Liver (tissue), 3 donors: ENCODE measurements around the gene GATAD1.
"Not testable (repeated sequence)": the region's sequence is repeated elsewhere in the genome, so short reads cannot be mapped to it uniquely, and the experiment has no call there.

Experiments
- ATF3 ChIP-seq: IDR thresholded peaks from 2 replicates; pipeline ENCODE4 v1.6.1; 2016; ENCODE audit warnings: antibody characterized with exemption
- CTCF ChIP-seq: fragments of 150-350 bp; IDR thresholded peaks from 2 replicates; pipeline ENCODE4 v1.5.1; 2017; ENCODE audit warnings: improper control_type of control experiment, low read depth, low read length; ENCODE audit not compliant: missing input control
- EGR1 ChIP-seq, 2 donors: IDR thresholded peaks; 2 replicates each; pipeline ENCODE4 v1.6.1; 2016 to 2018; ENCODE audit warnings: antibody characterized with exemption in 2 of 2, low read depth in 2 of 2
- GABPA ChIP-seq, 2 donors: IDR thresholded peaks in 1 of 2; conservative IDR thresholded peaks in 1 of 2; 2 replicates each; pipeline ENCODE4 v1.6.1; 2016; ENCODE audit warnings: antibody characterized with exemption in 2 of 2, mild to moderate bottlenecking in 1 of 2, moderate library complexity in 1 of 2
- HNF4G ChIP-seq: IDR thresholded peaks from 2 replicates; pipeline ENCODE4 v1.6.1; 2016; ENCODE audit warnings: antibody characterized with exemption
- JUND ChIP-seq, 2 donors: IDR thresholded peaks; 2 replicates each; pipeline ENCODE4 v1.6.1; 2016; ENCODE audit warnings: antibody characterized with exemption in 2 of 2
- MAX ChIP-seq: IDR thresholded peaks from 2 replicates; pipeline ENCODE4 v1.6.1; 2016; ENCODE audit warnings: antibody characterized with exemption
- RAD21 ChIP-seq, 2 donors: IDR thresholded peaks; 2 replicates each; pipeline ENCODE4 v1.6.1; 2016; ENCODE audit warnings: antibody characterized with exemption in 2 of 2, mild to moderate bottlenecking in 2 of 2
- REST ChIP-seq: IDR thresholded peaks from 2 replicates; pipeline ENCODE4 v1.6.1; 2016; ENCODE audit warnings: antibody characterized with exemption, mild to moderate bottlenecking
- SP1 ChIP-seq: IDR thresholded peaks from 2 replicates; pipeline ENCODE4 v1.6.1; 2018; ENCODE audit warnings: antibody characterized with exemption, mild to moderate bottlenecking
- TAF1 ChIP-seq: conservative IDR thresholded peaks from 2 replicates; pipeline ENCODE4 v1.6.1; 2016; ENCODE audit warnings: antibody characterized with exemption, mild to moderate bottlenecking
- YY1 ChIP-seq: IDR thresholded peaks from 2 replicates; pipeline ENCODE4 v1.6.1; 2016; ENCODE audit warnings: antibody characterized with exemption, mild to moderate bottlenecking
- TF ChIP-seq, protein P1 (sequence below): IDR thresholded peaks from 2 replicates; pipeline ENCODE4 v1.6.1; 2016; ENCODE audit warnings: antibody characterized with exemption
- donor health status: healthy.
- donor health status: healthy.

DNA sequence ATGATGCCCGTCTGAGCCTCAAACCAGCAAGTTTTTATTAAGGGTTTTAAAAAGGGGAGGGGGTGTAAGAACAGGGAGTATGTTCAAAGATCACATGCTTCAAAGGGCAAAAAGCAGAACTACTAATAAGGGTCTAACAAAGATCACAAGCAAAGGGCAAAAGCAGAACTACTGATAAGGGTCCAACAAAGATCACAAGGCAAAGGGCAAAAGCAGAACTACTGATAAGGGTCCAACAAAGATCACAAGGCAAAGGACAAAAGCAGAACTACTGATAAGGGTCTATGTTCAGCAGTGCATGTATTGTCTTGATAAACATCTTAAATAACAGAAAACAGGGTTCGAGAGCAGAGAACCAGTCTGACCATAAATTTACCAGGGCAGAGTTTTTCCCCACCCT lies 4.6 kb upstream of the GATAD1 start:
- not testable (repeated sequence) for TF ChIP-seq CTCF; TAF1; GABPA (IDR thresholded peaks at IDR 0.05 in 1 of 2, conservative IDR thresholded peaks at IDR 0.05 in 1 of 2); MAX; RAD21 (IDR thresholded peaks at IDR 0.05); EGR1 (IDR thresholded peaks at IDR 0.05; ENCODE audit: low read depth in 2 of 2); ATF3; SP1; REST; HNF4G; JUND (IDR thresholded peaks at IDR 0.05); YY1
- TF ChIP-seq, protein P1, sequence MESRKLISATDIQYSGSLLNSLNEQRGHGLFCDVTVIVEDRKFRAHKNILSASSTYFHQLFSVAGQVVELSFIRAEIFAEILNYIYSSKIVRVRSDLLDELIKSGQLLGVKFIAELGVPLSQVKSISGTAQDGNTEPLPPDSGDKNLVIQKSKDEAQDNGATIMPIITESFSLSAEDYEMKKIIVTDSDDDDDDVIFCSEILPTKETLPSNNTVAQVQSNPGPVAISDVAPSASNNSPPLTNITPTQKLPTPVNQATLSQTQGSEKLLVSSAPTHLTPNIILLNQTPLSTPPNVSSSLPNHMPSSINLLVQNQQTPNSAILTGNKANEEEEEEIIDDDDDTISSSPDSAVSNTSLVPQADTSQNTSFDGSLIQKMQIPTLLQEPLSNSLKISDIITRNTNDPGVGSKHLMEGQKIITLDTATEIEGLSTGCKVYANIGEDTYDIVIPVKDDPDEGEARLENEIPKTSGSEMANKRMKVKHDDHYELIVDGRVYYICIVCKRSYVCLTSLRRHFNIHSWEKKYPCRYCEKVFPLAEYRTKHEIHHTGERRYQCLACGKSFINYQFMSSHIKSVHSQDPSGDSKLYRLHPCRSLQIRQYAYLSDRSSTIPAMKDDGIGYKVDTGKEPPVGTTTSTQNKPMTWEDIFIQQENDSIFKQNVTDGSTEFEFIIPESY, result not testable (repeated sequence)
